Right lung (tissue), 5 donors: ENCODE data around the gene SPATA19. TPM values are rescaled to one million over a fixed set of nuclear protein-coding genes. Genes with fewer than 3 reads are reported as not detected.

ENCODE experiments used
- DNase-seq, 2 donors: peaks; one replicate each; pipeline ENCODE4 v3.0.0-alpha.2; 2013
- polyA plus RNA-seq, 5 donors: library from polyadenylated mRNA; unstranded; fragments of 120-200 nt; gene quantifications; one replicate each; pipeline versions ENCODE4 v1.2.1 to v1.2.3, GENCODE V29; 2013; ENCODE audit warnings: inconsistent platforms in 1 of 5, low replicate concordance in 1 of 5; ENCODE audit not compliant: insufficient read length in 5 of 5, insufficient read depth in 1 of 5

SPATA19 gene
- polyA plus RNA-seq, 5 donors = not detected

- no peak for DNase-seq
These were observed 27.0 kb downstream of the SPATA19 start for GRCh38 chr11:133818302-133818701.

GRCh38 chr11:133817449-133817848, 27.9 kb downstream of the SPATA19 start:
- no peak for DNase-seq

- no peak for DNase-seq
These were observed 29.0 kb downstream of the SPATA19 start for GRCh38 chr11:133816146-133816870.

GRCh38 chr11:133815636-133816035, 29.7 kb downstream of the SPATA19 start:
- no peak for DNase-seq

- no peak for DNase-seq
These were observed 30.7 kb downstream of the SPATA19 start for GRCh38 chr11:133814588-133815100.

- no peak for DNase-seq
These were observed 33.2 kb downstream of the SPATA19 start for GRCh38 chr11:133811850-133812685.

GRCh38 chr11:133810766-133811165, 34.5 kb downstream of the SPATA19 start:
- no peak for DNase-seq

- peak in 1 of 2 donors; percentile 17 for DNase-seq
These were observed 35.5 kb downstream of the SPATA19 start for GRCh38 chr11:133809569-133810491.

- DNase-seq = no peak
These were observed 36.7 kb downstream of the SPATA19 start for GRCh38 chr11:133808393-133809140.

GRCh38 chr11:133803026-133803425, 42.3 kb downstream of the SPATA19 start:
- DNase-seq = no peak

GRCh38 chr11:133801356-133801755, 44.0 kb downstream of the SPATA19 start:
- no peak for DNase-seq

GRCh38 chr11:133800666-133801065, 44.6 kb downstream of the SPATA19 start:
- no peak for DNase-seq

GRCh38 chr11:133797554-133797953, 47.8 kb downstream of the SPATA19 start:
- DNase-seq = no peak

GRCh38 chr11:133796043-133796795, 49.1 kb downstream of the SPATA19 start:
- DNase-seq = no peak

GRCh38 chr11:133795088-133795487, 50.2 kb downstream of the SPATA19 start:
- DNase-seq = no peak

GRCh38 chr11:133794205-133794604, 51.1 kb downstream of the SPATA19 start:
- DNase-seq = no peak

- no peak for DNase-seq
These were observed 51.9 kb downstream of the SPATA19 start for GRCh38 chr11:133793271-133794035.

- DNase-seq = no peak
These were observed 54.3 kb downstream of the SPATA19 start for GRCh38 chr11:133790995-133791394.
